Measurements from ENCODE around the gene ROR1. TPM values are rescaled to one million over a fixed set of nuclear protein-coding genes. Genes with fewer than 3 reads are reported as not detected.

Gene ROR1
- total RNA-seq, 2 experiments from 2014 or later: not detected

GRCh38 chr1:63843884-63844283 lies 70.1 kb downstream of the ROR1 start:
- CTCF ChIA-PET: no interaction called here
- no peak for TF ChIP-seq CTCF (IDR thresholded peaks at IDR 0.05)
- Mint-ChIP-seq H3K36me3 (ENCODE audit: low read depth) (no peaks in the 10 kb centered on the region), H3K27ac (no peak overlapping the region), H3K9me3 (no peaks in the 10 kb centered on the region), H3K4me3 (no peak overlapping the region), H3K4me1 (ENCODE audit: low read depth) (no peaks in the 10 kb centered on the region), H3K27me3 (no peaks in the 10 kb centered on the region)
- ATAC-seq: no peak
- no peak for DNase-seq
- intact Hi-C loops (cut with micrococcal nuclease): no loop called here
- POLR2A ChIA-PET: no interaction called here

GRCh38 chr1:63845346-63845745 lies 71.5 kb downstream of the ROR1 start:
- CTCF ChIA-PET: no interaction called here
- no peak overlapping the region for H3K27ac Mint-ChIP-seq

DNA sequence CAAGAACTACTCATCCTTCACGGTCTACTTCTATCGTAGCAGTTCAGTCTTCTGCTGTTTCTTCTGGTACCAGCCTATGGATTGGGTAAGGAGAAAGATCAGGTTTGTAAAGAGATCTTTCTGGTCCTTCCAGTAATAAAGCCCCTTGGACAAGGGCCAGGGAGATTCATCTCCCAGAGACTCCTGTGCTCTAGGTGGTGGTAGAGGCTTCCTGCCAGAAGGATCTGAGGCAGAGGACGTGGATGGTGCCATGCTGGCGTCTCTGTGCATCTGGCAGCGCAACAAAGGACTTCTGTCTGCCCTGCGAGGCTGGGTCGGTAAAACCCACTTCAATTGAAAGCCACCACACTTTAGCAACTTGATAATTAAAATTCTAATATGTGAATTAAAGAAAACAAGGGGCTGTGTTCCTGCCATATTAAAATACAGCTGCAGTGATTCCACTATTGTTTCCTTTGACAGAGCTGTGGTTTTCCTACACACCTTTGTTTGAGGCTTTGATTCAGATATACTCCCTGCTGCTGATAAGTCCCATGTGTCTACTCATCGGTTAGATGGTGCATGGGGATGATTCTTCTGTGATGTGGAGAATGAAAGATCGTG lies 73.6 kb downstream of the ROR1 start:
- Mint-ChIP-seq H3K36me3 (ENCODE audit: low read depth) (no peaks in the 10 kb centered on the region), H3K4me3 (no peak overlapping the region), H3K27me3 (no peaks in the 10 kb centered on the region), H3K27ac (no peak overlapping the region), H3K9me3 (no peaks in the 10 kb centered on the region), H3K4me1 (ENCODE audit: low read depth) (no peaks in the 10 kb centered on the region)
- no peak for DNase-seq
- POLR2A ChIA-PET: no interaction called here
- no peak for TF ChIP-seq CTCF (IDR thresholded peaks at IDR 0.05)
- ATAC-seq: no peak
- CTCF ChIA-PET: no interaction called here
- intact Hi-C loops (cut with micrococcal nuclease): no loop called here

More at GRCh38 chr1:63845346-63845745, 71.5 kb downstream of the ROR1 start:
- no peaks in the 10 kb centered on the region for H3K4me1 Mint-ChIP-seq (ENCODE audit: low read depth)
- intact Hi-C loops (cut with micrococcal nuclease): no loop called here
- POLR2A ChIA-PET: no interaction called here
- H3K36me3 Mint-ChIP-seq (ENCODE audit: low read depth): no peaks in the 10 kb centered on the region
- H3K27me3 Mint-ChIP-seq: no peaks in the 10 kb centered on the region
- no peaks in the 10 kb centered on the region for H3K9me3 Mint-ChIP-seq
- DNase-seq (no peak), ATAC-seq (no peak)
- TF ChIP-seq CTCF (IDR thresholded peaks at IDR 0.05): no peak
- no peak overlapping the region for H3K4me3 Mint-ChIP-seq

DNA sequence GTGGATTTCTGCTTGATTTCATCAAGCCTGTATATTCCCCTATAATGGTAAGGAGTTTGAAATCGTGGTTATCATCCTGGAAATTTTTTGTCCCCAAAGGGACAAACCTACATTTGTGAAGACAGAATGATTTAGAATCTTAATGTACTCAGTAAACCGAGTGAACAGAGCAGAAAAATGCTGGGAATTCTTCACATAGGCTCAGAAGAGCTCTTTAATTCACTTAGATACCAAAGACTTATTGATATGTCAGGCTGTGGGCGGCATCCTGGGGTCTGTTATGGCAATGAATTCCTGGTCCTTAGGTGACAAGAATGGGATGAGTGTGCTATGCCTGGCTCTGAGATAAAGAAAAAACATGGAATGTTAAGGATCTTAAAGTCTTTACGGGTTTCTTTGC lies 74.9 kb downstream of the ROR1 start:
- no peak for TF ChIP-seq CTCF (IDR thresholded peaks at IDR 0.05)
- DNase-seq (no peak), ATAC-seq (no peak)
- ChIA-PET CTCF (no interaction called here), POLR2A (no interaction called here)
- H3K4me1 Mint-ChIP-seq (ENCODE audit: low read depth): no peaks in the 10 kb centered on the region
- H3K27me3 Mint-ChIP-seq: no peaks in the 10 kb centered on the region
- intact Hi-C loops (cut with micrococcal nuclease): no loop called here
- H3K4me3 Mint-ChIP-seq: no peak overlapping the region
- no peaks in the 10 kb centered on the region for H3K9me3 Mint-ChIP-seq
- H3K27ac Mint-ChIP-seq: no peak overlapping the region
- no peaks in the 10 kb centered on the region for H3K36me3 Mint-ChIP-seq (ENCODE audit: low read depth)

DNA sequence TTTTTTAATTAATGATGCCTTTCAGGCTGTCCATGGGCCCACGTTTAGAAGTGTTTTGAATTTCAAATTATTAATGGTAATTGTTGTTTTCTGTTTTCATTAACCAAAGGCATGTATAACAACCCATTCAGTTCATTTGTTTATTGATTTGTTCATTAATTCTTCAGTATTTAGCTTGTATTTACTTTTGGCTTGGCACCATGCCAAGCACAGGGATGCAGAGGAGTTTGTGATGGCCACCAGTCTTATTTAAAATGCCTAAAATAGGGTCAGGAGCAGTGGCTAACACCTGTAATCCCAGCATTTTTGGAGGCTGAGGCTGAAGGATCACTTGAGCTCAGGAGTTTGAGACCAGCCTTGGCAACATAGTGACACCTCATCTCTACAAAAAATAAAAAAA lies 75.3 kb downstream of the ROR1 start:
- H3K4me3 Mint-ChIP-seq: no peak overlapping the region
- H3K36me3 Mint-ChIP-seq (ENCODE audit: low read depth): no peaks in the 10 kb centered on the region
- TF ChIP-seq CTCF (IDR thresholded peaks at IDR 0.05): no peak
- H3K27me3 Mint-ChIP-seq: no peaks in the 10 kb centered on the region
- ChIA-PET POLR2A (no interaction called here), CTCF (interaction anchor here (0.8 kb wide), 1 partner anchor 39 kb away, joined by 3 read pairs; no protein-coding TSS in a partner anchor)
- DNase-seq (no peak), ATAC-seq (no peak)
- H3K4me1 Mint-ChIP-seq (ENCODE audit: low read depth): no peaks in the 10 kb centered on the region
- no peak overlapping the region for H3K27ac Mint-ChIP-seq
- intact Hi-C loops (cut with micrococcal nuclease): no loop called here
- no peaks in the 10 kb centered on the region for H3K9me3 Mint-ChIP-seq

Measured in activated CD8-positive, alpha-beta T cell treated with anti-CD3 and anti-CD28 coated beads for 36 hours (primary cell).